HepG2 (cell line): ENCODE results near the gene APOA1. TPM values are rescaled to one million over a fixed set of nuclear protein-coding genes. Genes with fewer than 3 reads are reported as not detected.
A peak's percentile ranks its signal among the peaks of the same experiment; 100 is the strongest.

Experiments used
- FOXJ3 ChIP-seq: sonication (generic); formaldehyde crosslinking; IDR thresholded peaks from 2 replicates; pipeline ENCODE4 v1.4.0; 2020; ENCODE audit warnings: missing genetic modification reagents, mild to moderate bottlenecking, borderline replicate concordance
- KAT8 ChIP-seq: IDR thresholded peaks from 2 replicates; pipeline ENCODE4 v1.6.1; 2016; ENCODE audit warnings: missing genetic modification reagents, missing compliant biosample characterization
- KLF16 ChIP-seq, 2 experiments: sonication (generic) in 1 of 2; formaldehyde crosslinking in 1 of 2; IDR thresholded peaks; 2 replicates each; pipeline versions ENCODE4 v1.6.1 to v1.8.0; 2016 to 2023; ENCODE audit warnings: missing genetic modification reagents in 2 of 2, missing compliant biosample characterization in 1 of 2
- PHF21A ChIP-seq: sonication (generic); formaldehyde crosslinking; IDR thresholded peaks from 2 replicates; pipeline ENCODE4 v1.5.0; 2020; ENCODE audit warnings: mild to moderate bottlenecking, missing genetic modification reagents
- PLRG1 ChIP-seq: fragments of 450-650 bp; conservative IDR thresholded peaks from 2 replicates; pipeline ENCODE4 v1.6.1; 2016
- POGK ChIP-seq: sonication (generic); formaldehyde crosslinking; conservative IDR thresholded peaks from 2 replicates; pipeline ENCODE4 v1.8.0; 2022; ENCODE audit warnings: mild to moderate bottlenecking, moderate library complexity, missing genetic modification reagents
- SALL2 ChIP-seq: sonication (generic); formaldehyde crosslinking; IDR thresholded peaks from 2 replicates; pipeline ENCODE4 v1.8.1; 2023; ENCODE audit warnings: mild to moderate bottlenecking, missing genetic modification reagents, inconsistent platforms
- SNAI1 ChIP-seq: sonication (generic); formaldehyde crosslinking; IDR thresholded peaks from 2 replicates; pipeline ENCODE4 v1.5.0; 2020; ENCODE audit warnings: mild to moderate bottlenecking, missing genetic modification reagents, borderline replicate concordance
- TP53 ChIP-seq: sonication (generic); formaldehyde crosslinking; conservative IDR thresholded peaks from 2 replicates; pipeline ENCODE4 v1.4.0; 2020; ENCODE audit warnings: missing genetic modification reagents
- UBTF ChIP-seq: sonication (generic); formaldehyde crosslinking; IDR thresholded peaks from 2 replicates; pipeline ENCODE4 v1.4.0; 2020; ENCODE audit warnings: mild to moderate bottlenecking, missing genetic modification reagents
- ZBTB3 ChIP-seq: sonication (generic); formaldehyde crosslinking; IDR thresholded peaks from 2 replicates; pipeline ENCODE4 v1.4.0; 2020; ENCODE audit warnings: low read depth, mild to moderate bottlenecking, moderate library complexity, missing genetic modification reagents, borderline replicate concordance
- ZNF264 ChIP-seq: sonication (generic); formaldehyde crosslinking; IDR thresholded peaks from 2 replicates; pipeline ENCODE4 v1.4.0; 2020; ENCODE audit warnings: missing genetic modification reagents
- ZNF484 ChIP-seq: sonication (generic); formaldehyde crosslinking; IDR thresholded peaks from 2 replicates; pipeline ENCODE4 v1.5.1; 2020; ENCODE audit warnings: mild to moderate bottlenecking, low read depth, missing genetic modification reagents, borderline replicate concordance
- ZNF501 ChIP-seq: sonication (generic); formaldehyde crosslinking; IDR thresholded peaks from 2 replicates; pipeline ENCODE4 v1.5.1; 2020; ENCODE audit warnings: mild to moderate bottlenecking, moderate library complexity, missing genetic modification reagents
- ZNF839 ChIP-seq: sonication (generic); formaldehyde crosslinking; IDR thresholded peaks from 2 replicates; pipeline ENCODE4 v1.4.0; 2020; ENCODE audit warnings: missing genetic modification reagents, mild to moderate bottlenecking, borderline replicate concordance
- polyA plus RNA-seq, 8 experiments: library from polyadenylated mRNA; depleted of rRNA in 3 of 8; stranded (reverse) in 7 of 8; unstranded in 1 of 8; fragments of >200 nt; fragmentation: Illumina TruSeq in 4 of 8; extraction: Trizol in 4 of 8; gene quantifications; 2 replicates each; pipeline versions ENCODE4 v1.2.1 to v1.2.3, GENCODE V29; 2011 to 2016; ENCODE audit warnings: low read depth in 4 of 8, missing spikeins in 1 of 8, mixed read lengths in 1 of 8; ENCODE audit not compliant: insufficient read depth in 1 of 8
- total RNA-seq, 5 experiments: library from RNA; depleted of rRNA; stranded (reverse); fragments of >200 nt; fragmentation: Illumina TruSeq; extraction: Trizol; gene quantifications; 2 replicates each; pipeline ENCODE4 v1.2.3, GENCODE V29; 2016; ENCODE audit warnings: low read depth in 1 of 5
- TF ChIP-seq, protein P1 (sequence below): sonication (generic); formaldehyde crosslinking; IDR thresholded peaks from 2 replicates; pipeline ENCODE4 v1.4.0; 2020; ENCODE audit warnings: missing genetic modification reagents, borderline replicate concordance
- TF ChIP-seq, protein P2 (sequence below): sonication (generic); formaldehyde crosslinking; IDR thresholded peaks from 2 replicates; pipeline ENCODE4 v1.4.0; 2020; ENCODE audit warnings: mild to moderate bottlenecking, low read depth, missing genetic modification reagents
- TF ChIP-seq, protein P3 (sequence below): IDR thresholded peaks from 2 replicates; pipeline ENCODE4 v1.6.1; 2016; ENCODE audit warnings: low read depth, control low read depth

The APOA1 gene
- total and polyA plus RNA-seq, 2 of the 13 experiments (the other 11 are each of a cell fraction or from before 2014, with no cell fraction given), result 1,973 to 5,485 TPM

- TF ChIP-seq POGK (CRISPR knock-in tag) (peak; percentile 65), SNAI1 (CRISPR knock-in tag) (peak; percentile 95; the same call in 1 of the 2 replicates), ZBTB3 (CRISPR knock-in tag) (0 out of 2 replicates have a peak, but pooled peaks have one; percentile 66), ZNF484 (0 out of 2 replicates have a peak, but pooled peaks have one; percentile 84), PLRG1 (no peak), ZNF839 (CRISPR knock-in tag) (no peak), UBTF (CRISPR knock-in tag) (peak; percentile 89), FOXJ3 (CRISPR knock-in tag) (peak; percentile 75), TP53 (CRISPR knock-in tag) (no peak), KAT8 (CRISPR knock-in tag) (peak; percentile 60; the same call in 1 of the 2 replicates), SALL2 (CRISPR knock-in tag) (peak; percentile 15; the same call in 1 of the 2 replicates), PHF21A (CRISPR knock-in tag) (peak; percentile 94), KLF16 (CRISPR knock-in tag; IDR thresholded peaks at IDR 0.05) (peak in 1 of 2 experiments; percentile 73; a peak in 2 of 4 replicates), ZNF501 (CRISPR knock-in tag) (peak; percentile 64; the same call in 1 of the 2 replicates), ZNF264 (CRISPR knock-in tag) (0 out of 2 replicates have a peak, but pooled peaks have one; percentile 51)
- TF ChIP-seq, protein P1, sequence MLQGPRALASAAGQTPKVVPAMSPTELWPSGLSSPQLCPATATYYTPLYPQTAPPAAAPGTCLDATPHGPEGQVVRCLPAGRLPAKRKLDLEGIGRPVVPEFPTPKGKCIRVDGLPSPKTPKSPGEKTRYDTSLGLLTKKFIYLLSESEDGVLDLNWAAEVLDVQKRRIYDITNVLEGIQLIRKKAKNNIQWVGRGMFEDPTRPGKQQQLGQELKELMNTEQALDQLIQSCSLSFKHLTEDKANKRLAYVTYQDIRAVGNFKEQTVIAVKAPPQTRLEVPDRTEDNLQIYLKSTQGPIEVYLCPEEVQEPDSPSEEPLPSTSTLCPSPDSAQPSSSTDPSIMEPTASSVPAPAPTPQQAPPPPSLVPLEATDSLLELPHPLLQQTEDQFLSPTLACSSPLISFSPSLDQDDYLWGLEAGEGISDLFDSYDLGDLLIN (CRISPR knock-in tag), result peak; percentile 83; the same call in 1 of the 2 replicates
- TF ChIP-seq, protein P2, sequence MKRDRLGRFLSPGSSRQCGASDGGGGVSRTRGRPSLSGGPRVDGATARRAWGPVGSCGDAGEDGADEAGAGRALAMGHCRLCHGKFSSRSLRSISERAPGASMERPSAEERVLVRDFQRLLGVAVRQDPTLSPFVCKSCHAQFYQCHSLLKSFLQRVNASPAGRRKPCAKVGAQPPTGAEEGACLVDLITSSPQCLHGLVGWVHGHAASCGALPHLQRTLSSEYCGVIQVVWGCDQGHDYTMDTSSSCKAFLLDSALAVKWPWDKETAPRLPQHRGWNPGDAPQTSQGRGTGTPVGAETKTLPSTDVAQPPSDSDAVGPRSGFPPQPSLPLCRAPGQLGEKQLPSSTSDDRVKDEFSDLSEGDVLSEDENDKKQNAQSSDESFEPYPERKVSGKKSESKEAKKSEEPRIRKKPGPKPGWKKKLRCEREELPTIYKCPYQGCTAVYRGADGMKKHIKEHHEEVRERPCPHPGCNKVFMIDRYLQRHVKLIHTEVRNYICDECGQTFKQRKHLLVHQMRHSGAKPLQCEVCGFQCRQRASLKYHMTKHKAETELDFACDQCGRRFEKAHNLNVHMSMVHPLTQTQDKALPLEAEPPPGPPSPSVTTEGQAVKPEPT (CRISPR knock-in tag), result no peak
- TF ChIP-seq, protein P3, sequence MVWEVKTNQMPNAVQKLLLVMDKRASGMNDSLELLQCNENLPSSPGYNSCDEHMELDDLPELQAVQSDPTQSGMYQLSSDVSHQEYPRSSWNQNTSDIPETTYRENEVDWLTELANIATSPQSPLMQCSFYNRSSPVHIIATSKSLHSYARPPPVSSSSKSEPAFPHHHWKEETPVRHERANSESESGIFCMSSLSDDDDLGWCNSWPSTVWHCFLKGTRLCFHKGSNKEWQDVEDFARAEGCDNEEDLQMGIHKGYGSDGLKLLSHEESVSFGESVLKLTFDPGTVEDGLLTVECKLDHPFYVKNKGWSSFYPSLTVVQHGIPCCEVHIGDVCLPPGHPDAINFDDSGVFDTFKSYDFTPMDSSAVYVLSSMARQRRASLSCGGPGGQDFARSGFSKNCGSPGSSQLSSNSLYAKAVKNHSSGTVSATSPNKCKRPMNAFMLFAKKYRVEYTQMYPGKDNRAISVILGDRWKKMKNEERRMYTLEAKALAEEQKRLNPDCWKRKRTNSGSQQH (CRISPR knock-in tag), result peak; percentile 68; the same call in 1 of the 2 replicates
Measured at GRCh38 chr11:116837231-116838091, at the start of gene APOA1 (continued).
